Glomerular visceral epithelial cell (primary cell): Measurements from ENCODE around the gene RTN4R.
A peak's percentile ranks its signal among the peaks of the same experiment; 100 is the strongest.

Experiments
- DNase-seq: peaks from one replicate; pipeline ENCODE4 v3.0.0-alpha.2; 2016; ENCODE audit errors: extremely low spot score

The RTN4R gene

GRCh38 chr22:20241579-20242392 is 26.3 kb downstream of the RTN4R start:
- no peak for DNase-seq

DNA sequence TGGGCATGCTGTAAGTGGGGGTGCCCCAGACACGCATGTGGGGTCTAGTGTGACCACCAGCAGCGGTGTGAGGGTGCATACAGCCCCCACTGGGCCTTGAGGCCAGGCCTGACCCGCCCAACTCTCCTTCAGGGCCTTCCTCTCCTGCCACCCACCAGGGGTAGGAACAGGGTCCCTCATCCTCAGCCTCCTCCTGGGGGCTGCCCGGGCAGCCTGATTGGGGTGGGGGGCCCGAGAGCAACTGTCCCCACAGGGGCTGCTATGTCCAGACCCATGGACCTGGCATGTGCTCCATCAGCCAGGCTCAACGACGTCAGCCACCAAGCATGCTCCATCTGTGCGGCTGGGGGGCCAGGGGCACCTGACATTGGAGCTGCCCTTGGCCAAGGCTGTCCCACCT is 27.2 kb downstream of the RTN4R start:
- no peak for DNase-seq

DNA sequence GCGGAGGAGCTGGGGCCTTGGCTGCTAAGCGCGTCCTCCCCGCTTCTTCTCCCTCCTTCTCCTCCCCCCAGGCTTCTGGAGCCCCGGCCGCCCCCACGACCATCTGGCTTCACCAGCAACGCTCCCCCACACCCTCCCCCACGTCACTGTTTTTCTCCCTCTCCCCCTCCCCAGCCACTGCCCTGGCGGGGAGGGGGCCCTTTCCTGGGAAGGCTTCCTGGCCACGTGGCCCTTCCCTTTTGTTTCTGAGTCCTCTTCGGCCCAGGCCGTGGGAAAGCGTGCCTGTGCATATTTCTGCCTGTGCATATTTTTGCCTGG is 27.7 kb downstream of the RTN4R start:
- no peak for DNase-seq

DNA sequence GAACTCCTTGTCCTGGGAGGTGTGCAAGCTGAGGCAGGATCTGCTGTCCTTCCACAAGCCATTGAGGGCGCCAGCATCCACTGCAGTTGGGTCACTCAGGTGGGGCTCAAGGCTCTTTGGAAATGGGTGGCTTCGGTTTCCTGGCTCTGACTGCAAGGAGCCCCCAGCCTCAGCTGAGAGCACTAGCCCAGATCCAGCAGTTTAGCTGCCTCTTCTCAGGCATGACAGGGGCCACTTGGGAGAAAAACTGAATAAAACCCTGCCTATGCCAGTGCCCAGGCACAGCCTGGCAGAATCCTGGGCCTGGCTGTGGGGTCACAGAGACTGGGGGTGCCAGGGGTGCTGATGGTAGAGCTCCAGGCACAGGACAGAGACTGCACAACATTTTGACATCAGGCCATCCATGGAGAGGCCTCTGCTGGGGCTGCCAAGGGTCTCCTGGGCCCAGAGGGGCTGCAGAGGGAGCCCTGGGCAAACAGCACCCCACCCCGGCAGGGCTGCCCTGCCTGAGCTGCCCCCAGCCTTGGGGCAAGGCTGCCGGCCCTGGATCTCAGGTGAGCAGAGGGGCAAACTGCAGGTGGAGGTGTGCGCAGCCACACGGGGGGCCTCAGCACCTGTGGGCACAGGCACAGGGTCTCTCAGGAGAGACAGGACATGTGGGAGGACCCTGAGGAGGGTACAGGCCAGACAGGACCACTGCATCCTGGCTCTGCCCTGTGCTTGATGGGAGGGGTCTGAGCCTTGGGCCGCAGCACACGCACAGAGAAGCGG is 28.3 kb downstream of the RTN4R start:
- DNase-seq, result no peak

GRCh38 chr22:20238901-20239675 is 29.0 kb downstream of the RTN4R start:
- DNase-seq, result no peak

DNA sequence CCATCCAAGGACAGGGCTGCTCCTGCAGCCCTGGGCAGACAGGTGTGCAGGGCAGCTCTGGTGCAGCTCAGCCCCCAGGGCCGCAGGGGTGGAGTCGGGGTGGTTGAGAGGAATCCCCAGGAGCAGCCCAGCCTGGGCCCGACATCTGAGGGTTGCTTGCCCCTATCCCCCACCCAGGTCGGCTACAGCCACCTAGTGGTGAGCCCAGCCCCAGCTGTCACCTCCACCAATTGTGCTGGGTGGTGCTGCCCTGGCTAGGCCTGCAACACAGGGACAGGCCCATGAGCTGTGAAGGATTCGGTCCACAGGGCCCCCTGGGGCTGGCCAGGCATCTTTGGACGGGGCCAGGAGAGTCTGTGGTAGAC is 29.6 kb downstream of the RTN4R start:
- DNase-seq, result peak; percentile 30

GRCh38 chr22:20237480-20238440 is 30.4 kb downstream of the RTN4R start:
- no peak for DNase-seq

GRCh38 chr22:20236052-20236717 is 31.9 kb downstream of the RTN4R start:
- no peak for DNase-seq

DNA sequence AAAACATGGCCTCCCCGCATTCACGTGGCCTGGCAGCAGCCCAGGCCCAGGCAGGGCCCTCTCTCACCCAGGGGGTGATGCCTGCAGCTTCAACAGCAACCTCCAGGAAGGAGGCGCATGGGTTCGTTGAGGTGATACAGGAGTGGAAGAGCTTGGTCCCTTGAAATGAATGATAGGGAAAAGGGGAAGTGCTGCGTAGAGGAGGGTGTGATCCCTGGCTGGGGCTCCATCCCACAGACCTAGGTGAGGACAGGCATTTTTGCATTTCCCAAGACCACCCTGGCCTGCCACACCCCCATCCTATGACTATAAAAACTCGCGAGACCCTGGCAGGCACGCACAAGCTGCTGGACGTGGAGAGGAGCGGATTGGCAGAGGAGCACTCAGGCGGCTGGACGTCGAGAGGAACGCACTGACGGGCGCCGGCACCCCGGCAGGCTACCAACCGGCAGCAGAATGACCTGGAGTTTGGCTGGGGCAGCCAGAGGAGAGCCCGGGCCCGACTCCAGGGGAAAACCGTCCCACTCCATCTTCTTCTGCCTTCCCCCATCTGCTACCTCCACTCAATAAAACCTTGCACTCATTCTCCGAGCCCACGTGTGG is 32.6 kb downstream of the RTN4R start:
- DNase-seq, result no peak

- DNase-seq, result no peak
Measured at GRCh38 chr22:20234760-20235388, 33.2 kb downstream of the RTN4R start.

DNA sequence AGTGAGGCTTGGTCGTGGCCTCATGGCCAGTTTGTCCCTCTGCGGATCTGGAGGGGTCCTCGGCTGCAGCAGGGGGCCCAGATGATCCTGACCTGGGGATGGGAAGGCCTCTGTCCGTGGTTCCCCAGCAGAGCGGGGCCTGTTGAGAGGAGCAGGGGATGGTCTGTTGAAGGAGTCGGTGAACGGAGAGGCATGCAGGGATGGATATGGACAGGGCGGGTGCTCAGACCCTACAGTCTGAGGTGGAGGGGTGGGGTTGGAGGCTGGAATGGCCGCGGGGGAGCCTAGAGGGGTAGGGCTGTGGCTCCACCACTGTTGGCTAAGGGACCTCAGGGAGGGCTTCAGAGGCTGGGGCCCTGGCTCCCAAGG is 33.8 kb downstream of the RTN4R start:
- DNase-seq, result no peak

- DNase-seq, result no peak
Measured at GRCh38 chr22:20233351-20234313, 34.5 kb downstream of the RTN4R start.

GRCh38 chr22:20232781-20233180 is 35.3 kb downstream of the RTN4R start:
- no peak for DNase-seq

DNA sequence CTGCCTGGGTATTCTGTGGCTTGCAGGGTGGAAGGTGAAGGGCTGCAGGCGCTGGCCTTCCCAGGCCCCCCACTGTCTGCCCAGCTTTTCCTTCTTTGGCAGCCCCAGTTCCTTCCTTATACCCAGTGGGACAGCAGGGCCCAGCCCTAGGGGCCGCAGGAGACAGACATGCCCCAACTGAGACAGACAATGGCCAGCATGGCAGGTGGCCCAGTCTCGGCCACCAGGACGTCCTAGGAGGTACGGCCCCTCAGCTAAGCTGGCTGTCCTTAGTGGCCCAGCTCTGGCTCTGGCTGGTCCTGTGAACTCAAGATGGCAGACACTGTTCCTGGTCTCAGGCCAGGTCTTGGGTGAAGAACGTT is 35.9 kb downstream of the RTN4R start:
- DNase-seq, result no peak

- DNase-seq, result no peak
Measured at GRCh38 chr22:20231514-20232236, 36.4 kb downstream of the RTN4R start.

DNA sequence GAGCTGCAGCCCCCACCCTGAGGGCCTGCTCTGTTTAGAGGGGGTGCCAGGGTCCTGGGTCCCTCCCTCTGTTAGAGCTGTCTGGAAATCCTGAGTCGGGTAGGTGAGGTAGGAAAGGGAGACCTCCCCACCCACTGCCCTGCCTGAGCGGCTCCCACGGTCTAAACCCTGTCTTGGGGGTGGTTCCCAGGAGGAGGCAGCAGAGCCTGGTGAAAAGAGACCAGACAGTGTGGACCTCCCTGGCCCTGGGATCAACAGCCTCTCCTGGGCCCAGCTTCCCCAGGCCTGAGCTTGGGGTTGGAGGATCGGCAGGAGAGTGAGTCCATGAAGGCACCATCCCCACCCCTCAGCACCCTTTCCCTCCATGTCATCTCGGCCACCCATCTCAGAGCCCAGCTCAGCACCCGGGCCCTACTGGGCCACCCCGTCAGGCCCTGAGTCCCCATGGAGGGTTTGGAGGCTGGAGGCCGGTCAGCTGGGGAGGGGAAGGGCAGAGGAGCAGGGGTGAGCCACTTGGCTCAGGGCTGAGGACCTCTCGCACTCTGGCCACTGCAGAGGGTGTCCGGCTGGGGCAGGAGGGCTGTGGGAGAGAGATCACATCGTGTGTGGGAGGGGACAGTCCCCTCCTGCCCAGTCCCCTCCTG is 37.2 kb downstream of the RTN4R start:
- DNase-seq, result no peak

DNA sequence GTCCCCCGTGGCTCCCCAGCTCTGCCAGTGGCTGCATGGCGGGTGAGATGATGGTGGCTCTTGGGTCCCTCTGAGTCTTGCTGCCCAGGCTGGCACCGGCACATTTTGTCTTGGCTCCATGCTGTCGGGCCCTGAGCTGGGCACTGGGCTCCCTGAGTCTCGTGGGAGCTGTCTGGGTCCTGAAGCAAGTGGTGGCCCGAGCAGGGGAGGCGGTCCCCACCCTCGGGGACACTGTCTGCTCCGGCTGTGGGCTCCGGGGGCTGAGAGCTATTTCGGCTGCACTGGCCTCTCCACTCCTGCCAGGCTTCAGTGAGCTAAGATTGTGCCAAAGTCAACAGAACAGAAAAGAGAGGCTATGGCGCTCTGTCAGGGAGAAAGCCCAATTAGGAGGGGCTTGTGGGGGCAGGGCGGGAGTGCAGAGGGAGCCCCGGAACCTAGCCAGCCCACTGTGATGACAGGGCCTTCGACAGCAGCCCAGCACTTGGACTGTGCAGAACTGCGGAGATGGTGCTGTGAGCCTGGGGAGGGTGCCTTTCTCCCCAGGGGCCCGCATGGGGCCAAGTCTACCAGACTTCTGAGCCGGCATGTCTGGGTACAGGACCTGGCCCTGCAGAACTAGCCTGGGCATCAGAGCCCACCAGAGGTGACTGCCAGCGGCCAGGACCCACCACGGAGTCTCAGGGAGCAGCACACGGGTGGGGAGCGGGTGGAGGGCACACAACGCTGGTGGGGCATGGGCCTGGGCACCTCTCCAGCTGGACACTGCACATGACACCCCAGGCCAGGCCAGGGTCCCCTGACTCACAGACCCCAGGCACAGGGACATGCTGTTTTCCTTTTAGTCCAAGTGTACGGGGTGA is 38.0 kb downstream of the RTN4R start:
- DNase-seq, result no peak
